Activated CD8-positive, alpha-beta memory T cell treated with anti-CD3 and anti-CD28 coated beads, Interleukin-2, amount 50 U/mL, for 24 hours (primary cell): Measurements from ENCODE around the gene MTMR2.
A peak's percentile ranks its signal among the peaks of the same experiment; 100 is the strongest.
"Not testable (repeated sequence)": the region's sequence is repeated elsewhere in the genome, so short reads cannot be mapped to it uniquely, and the experiment has no call there.

Source experiments
- DNase-seq: peaks from one replicate; pipeline ENCODE4 v3.0.0-alpha.2; 2020; ENCODE audit errors: extremely low read depth

The MTMR2 gene

DNA sequence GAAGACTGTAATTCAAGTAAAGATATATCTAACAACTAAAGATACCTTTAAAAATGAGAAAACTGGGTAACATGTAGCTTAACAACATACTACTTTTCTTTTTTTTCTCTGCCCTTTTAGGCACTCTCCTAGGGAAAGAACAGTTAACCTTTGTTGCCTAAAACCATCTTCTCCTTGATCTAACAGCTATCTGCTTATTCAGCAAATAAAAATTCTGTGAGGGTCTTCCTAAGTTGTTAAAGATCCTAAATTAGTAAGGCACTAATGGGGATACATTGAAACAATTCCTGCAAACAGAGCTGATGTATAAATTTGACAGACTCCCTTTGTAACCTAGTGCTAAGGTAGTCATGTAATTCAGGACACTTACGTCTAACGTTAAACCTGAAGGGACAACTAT lies 39.1 kb downstream of the MTMR2 start:
- no peak for DNase-seq

DNA sequence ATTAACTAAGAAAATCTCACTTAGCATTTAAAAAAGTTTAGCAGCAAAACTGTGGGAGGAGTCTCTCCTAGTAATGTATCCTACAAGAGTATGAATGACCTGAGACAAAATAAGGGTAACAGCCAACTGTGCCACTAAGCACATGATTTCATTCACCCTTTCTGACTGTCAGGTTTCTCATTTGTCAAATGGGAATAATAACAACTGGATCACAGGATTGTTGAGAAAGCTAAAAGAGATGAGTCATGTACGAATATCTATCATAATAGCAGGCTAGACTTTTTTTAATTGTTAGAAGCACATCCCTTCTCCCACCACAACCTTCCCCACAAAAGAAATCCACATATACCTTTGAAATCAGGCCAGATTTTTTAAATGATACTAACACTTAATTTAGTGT lies 39.5 kb downstream of the MTMR2 start:
- no peak for DNase-seq

DNA sequence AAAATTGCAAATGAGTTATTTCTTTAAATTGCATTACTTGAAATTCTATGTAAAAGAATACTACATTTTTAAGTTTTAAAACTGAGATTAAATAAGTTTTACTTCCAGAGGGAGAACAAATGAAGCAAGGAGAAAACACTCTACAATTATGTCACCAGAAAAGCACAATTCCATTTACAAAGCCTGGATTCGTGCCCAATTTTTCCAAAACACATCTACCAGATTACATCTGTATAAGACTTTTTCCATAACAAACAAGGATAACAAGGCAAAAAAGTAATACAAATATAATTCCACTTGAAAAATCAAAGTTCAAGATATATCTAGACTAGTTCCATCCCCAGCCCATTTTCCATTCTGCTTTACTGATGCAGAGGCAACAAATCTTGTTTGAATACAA lies 40.5 kb downstream of the MTMR2 start:
- no peak for DNase-seq

DNA sequence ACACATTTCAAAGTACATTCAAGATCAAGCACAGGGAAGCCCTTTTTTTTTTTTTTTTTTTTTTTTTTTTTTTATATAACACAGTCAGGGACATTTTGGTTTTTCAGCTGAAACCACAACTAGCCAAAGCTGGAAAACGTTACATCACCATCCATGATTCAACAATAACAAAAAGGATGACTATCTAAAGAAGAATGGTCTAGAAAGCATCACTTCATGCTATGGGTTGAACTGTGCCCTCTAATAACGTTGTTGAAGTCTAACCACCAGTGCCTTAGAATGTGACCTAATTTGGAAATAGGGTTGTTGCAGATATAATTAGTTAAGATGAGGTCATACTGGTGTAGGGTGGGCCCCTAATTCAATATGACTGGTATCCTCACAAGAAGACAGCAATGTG lies 46.6 kb downstream of the MTMR2 start:
- no peak for DNase-seq

DNA sequence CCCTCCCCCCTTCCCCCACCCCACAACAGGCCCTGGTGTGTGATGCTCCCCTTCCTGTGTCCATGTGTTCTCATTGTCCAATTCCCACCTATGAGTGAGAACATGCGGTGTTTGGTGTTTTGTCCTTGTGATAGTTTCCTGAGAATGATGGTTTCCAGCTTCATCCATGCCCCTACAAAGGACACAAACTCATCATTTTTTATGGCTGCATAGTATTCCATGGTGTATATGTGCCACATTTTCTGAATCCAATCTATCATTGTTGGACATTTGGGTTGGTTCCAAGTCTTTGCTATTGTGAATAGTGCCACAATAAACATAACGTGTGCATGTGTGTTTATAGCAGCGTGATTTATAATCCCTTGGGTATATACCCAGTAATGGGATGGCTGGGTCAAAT lies 53.0 kb downstream of the MTMR2 start:
- DNase-seq = not testable (repeated sequence)

DNA sequence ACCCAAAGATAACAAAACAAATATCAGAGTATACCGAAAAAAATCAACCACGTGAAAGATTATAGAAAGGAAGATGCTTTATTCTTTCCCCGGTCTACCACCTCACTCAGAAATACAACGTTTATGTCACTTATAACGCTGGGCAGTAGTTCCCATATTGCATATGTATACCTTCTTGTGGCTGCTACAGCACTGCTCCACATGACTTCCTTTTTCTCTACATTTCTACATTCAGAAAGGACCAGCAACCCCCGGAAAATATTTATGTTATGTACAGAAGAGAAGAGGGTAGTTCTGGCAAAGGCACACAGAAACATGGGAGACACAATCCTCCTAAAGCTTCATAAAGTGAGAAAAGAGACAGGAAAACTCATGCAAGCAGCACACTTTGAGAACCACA lies 56.8 kb downstream of the MTMR2 start:
- DNase-seq = no peak

DNA sequence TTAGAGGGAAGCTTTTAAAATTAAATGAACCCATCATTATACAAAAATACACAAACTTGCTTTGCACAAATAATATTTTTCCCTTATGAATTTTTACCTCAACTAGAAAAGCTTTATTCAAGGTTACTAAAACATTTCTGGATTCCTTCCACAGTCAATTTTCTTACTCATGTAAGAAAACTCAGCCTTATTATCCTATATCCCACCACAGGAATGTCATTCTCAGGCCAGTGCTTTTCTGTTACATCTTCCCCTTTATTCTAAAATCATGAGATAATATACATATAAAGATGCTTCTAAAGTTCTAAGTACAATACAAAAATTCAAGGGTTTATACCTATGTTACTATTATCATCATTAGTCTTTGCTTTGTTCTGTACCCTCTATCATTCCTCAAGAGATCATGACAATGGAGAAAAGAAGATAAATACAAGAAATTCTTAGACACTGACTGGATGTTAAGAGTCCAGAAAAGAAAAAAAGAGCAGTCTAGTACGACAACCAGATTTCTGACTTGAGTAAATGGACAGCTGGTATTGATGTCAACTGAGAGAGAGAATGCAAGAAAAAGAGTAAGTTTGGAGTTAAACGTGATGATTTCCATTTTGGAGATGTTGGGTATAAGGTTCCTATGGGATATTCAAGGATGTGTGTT lies 60.3 kb downstream of the MTMR2 start:
- DNase-seq = no peak

DNA sequence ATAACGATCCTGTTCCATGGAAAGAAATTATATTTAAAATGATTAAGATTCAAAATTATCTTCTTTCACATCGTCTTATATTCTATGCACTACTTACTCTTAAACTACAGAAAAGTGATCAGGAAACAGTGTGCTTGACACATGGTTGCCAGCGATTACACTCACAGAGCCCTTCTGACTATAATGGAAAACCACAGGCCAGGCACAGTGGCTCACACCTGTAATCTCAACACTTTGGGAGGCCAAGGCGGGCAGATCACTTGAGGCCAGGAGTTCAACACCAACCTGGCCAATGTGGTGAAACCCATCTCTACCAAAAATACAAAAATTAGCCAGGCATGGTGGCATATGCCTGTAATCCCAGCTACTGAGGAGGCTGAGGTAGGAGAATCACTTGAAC lies 63.9 kb downstream of the MTMR2 start:
- not testable (repeated sequence) for DNase-seq

DNA sequence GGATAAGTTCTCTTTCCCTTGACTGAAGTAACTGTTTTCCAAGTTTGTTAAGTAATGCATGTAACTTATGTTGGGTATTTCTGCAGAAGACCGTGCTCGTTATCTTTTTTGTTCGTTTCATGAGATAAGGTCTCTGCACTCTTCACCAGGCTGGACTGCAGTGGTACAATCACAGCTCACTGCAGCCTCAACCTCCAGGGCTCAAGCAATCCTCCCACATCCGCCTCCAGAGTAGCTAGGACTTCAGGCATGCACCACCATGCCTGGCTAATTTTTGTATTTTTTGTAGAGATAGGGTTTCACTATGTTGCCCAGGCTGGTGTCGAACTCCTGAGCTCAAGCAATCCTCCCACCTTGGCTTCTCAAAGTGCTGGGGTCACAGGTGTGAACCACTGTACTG lies 69.5 kb downstream of the MTMR2 start:
- DNase-seq = not testable (repeated sequence)

DNA sequence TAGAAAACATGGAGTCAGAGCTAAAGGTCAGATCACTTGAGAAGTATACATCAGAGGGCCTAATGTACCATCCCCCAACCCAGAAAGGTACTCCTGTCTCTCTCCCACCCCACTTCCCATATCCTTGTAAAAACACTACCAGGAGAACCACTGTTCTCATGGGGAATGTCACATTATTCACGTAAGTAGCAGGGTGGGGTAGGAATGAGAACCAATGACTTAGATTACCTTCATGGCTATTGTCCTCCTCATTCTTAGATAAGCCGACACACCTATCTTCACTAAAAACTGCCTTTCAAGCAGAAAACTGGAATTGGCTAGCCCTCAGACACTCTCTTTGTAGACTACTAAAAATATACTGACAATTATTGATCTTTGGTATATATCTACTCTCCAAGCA lies 70.0 kb downstream of the MTMR2 start:
- no peak for DNase-seq

DNA sequence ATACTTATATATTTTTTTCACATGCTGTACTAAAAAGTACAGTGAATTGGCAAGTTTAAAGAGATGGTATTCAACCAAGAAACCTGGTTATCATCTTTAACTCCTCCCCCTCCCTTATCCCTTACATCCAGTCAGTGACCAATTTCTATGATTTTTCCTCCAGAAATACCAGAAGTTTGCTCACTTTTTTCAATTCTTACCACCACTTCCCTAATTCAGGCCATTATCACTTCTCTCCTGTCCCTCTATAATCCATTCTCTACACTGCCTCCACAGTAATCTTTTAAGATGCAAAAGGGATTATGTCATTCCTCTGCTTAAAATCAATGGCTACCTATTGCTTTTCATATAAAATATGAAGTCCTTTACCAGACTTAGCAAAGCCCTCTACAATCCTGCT lies 70.8 kb downstream of the MTMR2 start:
- DNase-seq = no peak

DNA sequence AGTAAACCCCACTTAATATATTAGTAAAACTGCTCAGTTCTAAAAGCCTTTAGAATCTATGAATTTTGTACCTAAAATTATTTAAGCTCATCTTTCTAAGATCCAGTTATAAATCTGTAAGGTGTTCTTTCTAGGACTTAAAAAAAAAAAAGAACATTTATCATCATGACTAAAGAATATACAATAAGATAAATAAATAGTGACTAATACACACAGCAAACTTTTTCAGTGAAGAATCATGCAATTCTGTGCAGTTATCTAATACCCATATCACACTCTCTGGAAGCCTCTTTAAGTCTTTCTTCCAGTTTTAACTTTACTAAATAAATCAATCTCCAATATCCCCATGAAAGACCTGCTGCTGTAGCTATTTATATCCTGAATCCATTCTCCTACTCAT lies 73.8 kb downstream of the MTMR2 start:
- no peak for DNase-seq

DNA sequence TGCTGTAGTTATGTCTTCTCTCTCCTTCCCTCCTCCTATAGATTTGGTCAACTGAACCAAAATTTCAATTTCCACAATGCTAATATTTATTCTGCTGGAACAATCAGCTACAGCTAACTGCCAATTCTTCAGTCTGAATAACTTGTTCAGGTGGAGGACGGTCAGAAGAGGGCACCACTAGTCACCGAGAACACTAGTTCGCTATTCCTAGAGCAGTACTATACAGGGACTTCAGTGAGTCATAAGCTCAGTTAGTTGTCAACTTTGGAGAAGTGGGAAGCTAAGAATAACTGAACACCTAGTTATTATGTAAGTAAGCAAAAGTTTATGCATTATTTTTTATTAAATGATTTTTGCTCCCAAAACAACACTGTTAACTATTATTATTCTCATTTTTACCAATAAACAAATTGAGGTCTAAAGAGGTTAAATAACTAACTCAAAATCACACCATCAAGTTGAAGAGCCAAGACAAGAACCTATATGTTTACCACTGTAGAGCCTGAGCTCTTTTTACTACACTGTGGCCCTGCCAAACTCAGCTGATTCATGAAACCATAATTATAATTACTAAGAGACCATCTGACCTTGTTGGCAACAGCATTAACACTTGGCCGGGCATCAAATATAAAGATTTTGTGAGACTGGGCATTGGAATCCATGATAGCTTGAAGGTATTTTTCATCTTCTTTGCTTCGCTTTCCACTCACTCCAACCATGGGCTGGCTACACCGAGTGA lies 74.7 kb downstream of the MTMR2 start:
- no peak for DNase-seq

DNA sequence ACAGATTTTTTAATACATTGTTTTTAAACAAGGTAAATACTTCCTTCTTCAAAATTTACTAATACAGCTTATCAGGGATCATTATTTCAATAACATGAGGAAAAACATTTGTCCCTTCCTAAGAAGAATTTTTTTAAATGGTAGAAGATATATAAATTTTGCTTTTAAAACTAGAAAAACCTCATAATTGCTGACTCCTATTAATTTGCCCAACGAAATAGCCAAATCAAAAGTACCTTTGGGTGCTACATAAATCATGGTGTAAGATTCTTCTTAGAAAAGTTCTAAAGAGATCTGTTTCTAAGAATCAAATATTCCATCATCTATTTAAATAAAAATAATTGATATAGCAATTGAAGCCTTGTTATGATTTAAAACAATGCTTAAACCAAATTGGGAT lies 78.7 kb downstream of the MTMR2 start:
- no peak for DNase-seq

DNA sequence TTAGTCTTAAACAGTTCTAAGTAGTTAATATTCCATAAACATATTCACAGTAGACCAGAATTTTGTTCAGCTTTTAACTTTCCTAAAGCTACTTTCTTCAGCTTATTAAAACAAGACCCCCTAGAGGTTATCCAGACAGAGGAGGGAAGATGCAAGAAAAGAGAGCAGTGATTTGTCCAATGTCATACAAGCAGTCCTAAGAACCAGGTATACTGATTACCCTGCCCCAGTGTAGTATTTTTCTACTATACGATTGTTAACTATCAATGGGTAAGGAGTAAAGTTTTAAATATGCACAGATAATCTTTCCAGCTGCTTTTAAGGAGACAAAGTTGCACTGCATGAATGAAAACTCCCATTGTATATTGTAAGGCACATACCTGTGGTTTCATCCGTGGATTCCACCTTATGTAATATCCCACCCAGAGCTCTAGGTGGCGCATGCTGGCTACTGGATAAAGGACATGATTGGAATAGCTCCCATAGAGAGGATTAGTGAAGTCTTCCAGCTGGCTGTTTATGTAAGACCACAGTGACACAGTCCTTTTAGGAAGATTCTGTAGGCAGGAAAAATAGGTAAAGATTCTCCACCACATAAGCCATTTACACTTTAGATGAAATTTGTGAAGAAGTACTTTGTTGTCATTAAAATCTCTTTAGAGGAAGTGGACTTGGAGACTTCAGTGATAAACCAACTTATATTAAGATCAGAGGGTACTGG lies 88.0 kb downstream of the MTMR2 start:
- peak; percentile 9 for DNase-seq

DNA sequence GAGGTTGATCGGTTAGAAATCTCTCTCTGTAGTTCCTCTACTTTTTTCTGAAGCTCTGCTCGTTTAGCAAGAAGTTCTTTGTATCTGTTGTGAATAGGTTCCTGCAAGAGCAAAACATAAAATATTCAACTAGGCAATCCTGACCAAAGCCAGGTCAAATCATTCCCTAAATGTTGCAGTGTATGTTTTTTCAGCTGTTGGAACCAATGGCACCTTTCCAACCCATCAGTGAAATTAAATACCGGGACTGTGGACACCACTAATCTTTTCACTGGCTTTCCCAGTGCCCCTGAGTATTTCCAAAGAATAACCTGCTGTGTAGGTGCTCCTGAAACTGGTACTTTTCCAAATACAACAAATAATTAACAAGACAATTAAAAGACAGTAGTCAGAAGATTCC lies 88.6 kb downstream of the MTMR2 start:
- DNase-seq = no peak

DNA sequence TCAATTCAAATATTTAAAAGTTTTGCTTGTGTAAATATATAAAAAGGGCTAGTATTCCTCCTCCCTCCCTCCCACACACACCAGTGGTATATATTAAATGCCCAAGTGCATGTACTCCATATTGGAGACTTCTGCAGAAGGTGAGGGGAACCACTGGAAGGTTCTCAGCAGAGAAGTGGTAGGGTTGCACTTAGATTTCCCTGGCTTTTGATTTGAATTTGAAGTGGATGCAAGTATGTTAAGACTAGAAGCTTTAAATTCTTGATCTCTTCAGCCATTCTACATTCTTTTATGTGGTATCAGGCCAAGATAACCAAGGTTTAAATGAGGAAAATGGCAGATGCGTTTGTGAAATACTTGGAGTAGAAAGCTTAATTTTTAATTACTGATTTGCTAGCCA lies 90.5 kb downstream of the MTMR2 start:
- no peak for DNase-seq

DNA sequence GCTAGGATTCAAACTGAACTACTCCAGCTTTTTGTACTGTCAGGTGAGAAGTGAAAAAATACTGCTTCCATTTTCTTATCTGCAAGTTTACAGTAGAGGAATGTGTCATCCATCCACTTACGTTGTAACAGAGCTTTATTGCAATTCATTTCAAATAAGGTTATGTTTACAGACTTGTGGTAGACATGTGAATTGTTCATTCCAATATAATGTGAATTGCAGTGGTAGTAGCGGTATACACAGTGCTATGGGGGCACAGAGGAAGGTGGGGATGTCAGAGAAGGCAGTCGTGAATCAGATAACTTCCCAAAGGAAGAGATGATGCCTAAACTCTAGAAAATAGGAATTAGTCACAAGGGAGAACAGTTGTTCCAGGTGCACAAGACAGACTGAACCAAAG lies 91.1 kb downstream of the MTMR2 start:
- DNase-seq = no peak

DNA sequence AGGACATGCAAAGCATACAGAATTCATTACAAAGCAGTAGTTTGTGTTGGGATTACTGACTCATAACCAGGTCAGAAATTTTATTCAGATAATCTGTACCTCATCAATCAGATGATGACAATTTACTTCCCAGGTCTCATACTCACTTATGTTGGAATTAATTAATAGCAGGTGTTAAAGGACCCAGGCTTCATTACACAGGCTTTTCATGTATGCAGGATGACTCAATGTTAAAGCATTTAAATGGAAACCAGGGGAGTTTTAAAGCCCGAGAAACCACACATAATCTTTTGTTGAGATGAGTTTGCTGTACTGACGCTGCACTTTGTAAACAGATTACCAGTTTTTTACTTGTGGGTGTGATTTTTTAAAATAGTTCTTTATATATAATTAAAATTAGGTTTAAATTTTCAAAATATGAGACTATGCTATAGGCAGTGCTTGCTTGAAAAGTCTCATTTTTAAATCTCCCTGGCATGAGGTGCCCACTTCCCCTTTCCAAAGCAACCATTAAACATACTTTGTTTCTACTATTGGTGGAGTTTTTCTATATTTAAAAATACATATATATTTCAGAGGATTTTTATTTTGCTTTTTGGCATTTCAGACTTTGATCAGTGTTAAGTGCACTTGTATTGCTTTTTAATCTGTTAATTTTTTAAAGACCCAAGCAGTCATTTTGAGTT lies 92.6 kb downstream of the MTMR2 start:
- no peak for DNase-seq

DNA sequence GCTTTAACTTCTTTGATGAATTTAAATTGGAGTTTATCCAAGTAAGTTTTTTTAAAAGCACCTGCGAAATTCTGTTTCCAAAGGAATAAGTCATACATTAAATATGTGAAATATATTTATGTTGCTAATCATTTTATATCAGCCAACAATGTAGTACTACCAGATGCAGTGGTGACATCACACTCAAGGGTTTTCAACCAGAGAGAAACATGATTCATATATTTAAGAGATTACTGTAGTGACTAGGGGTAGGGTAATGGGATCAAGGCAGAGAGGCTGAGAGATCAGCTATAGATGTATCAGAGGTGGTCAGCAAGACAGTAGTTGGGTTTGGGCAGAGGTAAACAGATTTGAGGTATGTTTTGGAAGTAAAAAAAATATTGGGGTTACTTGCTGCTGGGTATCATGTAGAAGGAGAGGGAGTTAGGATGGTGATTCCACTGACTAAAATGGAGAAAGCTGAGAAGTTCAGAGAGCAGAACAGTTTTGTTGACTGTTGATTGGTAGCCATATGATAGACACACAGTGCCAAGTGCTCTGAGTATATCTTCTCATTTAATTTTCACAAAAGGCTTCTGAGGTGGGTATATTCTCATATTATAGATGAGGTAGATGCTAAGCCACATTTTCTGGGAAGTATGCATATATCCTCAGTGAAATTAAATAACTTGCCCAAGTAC lies 94.2 kb downstream of the MTMR2 start:
- DNase-seq = no peak

DNA sequence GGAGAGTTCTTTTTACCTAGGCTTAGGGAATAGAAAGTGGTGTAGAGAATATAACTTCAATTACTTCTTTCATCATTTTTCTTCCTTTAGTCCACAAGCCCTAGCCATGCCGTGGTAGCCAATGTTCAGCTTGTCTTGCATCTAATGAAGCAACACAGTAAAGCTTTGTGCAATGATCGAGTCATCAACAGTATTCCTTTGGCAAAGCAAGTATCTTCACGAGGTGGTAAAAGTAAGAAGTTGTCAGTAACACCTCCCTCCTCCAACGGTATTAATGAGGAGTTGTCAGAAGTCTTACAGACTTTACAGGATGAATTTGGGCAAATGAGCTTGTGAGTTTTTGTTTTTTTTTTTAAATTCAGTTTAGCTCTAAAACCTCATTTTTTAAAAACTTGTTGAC lies 96.2 kb downstream of the MTMR2 start:
- DNase-seq = no peak

DNA sequence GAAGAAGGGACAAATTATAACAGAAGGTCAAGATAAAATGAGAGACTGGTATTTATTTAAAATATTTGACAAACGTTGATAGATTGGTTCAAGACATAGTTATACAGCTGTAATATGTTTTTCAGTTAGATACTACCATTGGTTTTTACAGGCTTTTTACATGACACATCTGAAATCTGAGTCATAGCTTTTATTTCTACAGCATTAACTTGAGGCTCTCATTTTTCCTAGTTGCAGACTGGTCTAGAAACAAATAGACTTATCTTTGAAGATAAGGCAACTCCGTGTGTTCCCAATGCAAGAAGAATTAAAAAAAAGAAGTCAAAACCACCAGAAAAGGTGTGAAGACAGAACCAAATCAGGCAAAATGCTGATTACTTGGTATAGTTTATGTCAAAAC lies 102.3 kb downstream of the MTMR2 start:
- DNase-seq = no peak
